HepG2 (cell line): ENCODE measurements around the gene DNASE2. TPM values are rescaled to one million over a fixed set of nuclear protein-coding genes. Genes with fewer than 3 reads are reported as not detected.

ENCODE experiments used
- ATAC-seq: fragments of 200-7000 bp; cut with Tn5 transposase; 3 replicates; pipeline ENCODE4 v1.9.1; 2020; ENCODE audit warnings: mild to moderate bottlenecking, moderate library complexity
- BruUV-seq: library from RNA; stranded (reverse); fragments of 400-500 nt; replicated peaks from 2 replicates; lab custom pipeline; 2021; lab: Mats Ljungman, UMichigan
- CTCF ChIA-PET: fragments of 300-600 bp; formaldehyde crosslinking; extraction: SDS; loops from one replicate; lab custom pipeline; 2021; ENCODE audit warnings: low total read pairs, inconsistent platforms, low intra/inter-chr PET ratio; lab: Yijun Ruan, JAX
- POLR2A ChIA-PET: fragments of 350-600 bp; sonication (Branson Sonifier 250); formaldehyde crosslinking; loops from one replicate; lab custom pipeline; 2020; ENCODE audit warnings: antibody characterized with exemption, inconsistent platforms; lab: Yijun Ruan, JAX
- DNase-seq: peaks from one replicate; pipeline ENCODE4 v3.0.0-alpha.2; 2015; ENCODE audit warnings: low spot score
- FAIRE-seq: peaks from 3 replicates; lab custom pipeline; 2011; peaks lifted over from hg19 to GRCh38; lab: Jason Lieb, UNC
- H2AFZ ChIP-seq: one replicate; pipeline ENCODE4 v1.6.1; 2011; ENCODE audit warnings: low read length, inconsistent platforms
- H3K27ac ChIP-seq: fragments of 300-600 bp; 3 replicates; pipeline ENCODE4 v1.8.0; 2011; ENCODE audit warnings: mixed run types, mild to moderate bottlenecking, mixed read lengths, low read length, inconsistent platforms; ENCODE audit not compliant: insufficient read depth; ENCODE audit errors: extremely low read length
- H3K27me3 ChIP-seq, 2 experiments: fragments of 200-600 bp in 1 of 2; 2 replicates in 1 of 2; 3 replicates in 1 of 2; pipeline versions ENCODE4 v1.6.0 to v1.8.0; 2011; ENCODE audit warnings: low read length in 2 of 2, mild to moderate bottlenecking in 2 of 2, moderate library complexity in 2 of 2, inconsistent platforms in 1 of 2; ENCODE audit not compliant: insufficient read depth in 2 of 2, control insufficient read depth in 1 of 2
- H3K36me3 ChIP-seq, 2 experiments: fragments of 200-600 bp in 1 of 2; replicated peaks in 1 of 2; 2 replicates in 1 of 2; 3 replicates in 1 of 2; pipeline versions ENCODE4 v1.5.1 to v1.8.0; 2011; ENCODE audit warnings: low read length in 2 of 2, inconsistent platforms in 1 of 2; ENCODE audit not compliant: insufficient read depth in 2 of 2, control insufficient read depth in 1 of 2
- H3K4me1 ChIP-seq: 2 replicates; pipeline ENCODE4 v1.5.1; 2012; ENCODE audit warnings: low read length, inconsistent platforms; ENCODE audit not compliant: insufficient read depth
- H3K4me2 ChIP-seq: 2 replicates; pipeline ENCODE4 v1.6.0; 2011; ENCODE audit warnings: low read depth, low read length, inconsistent platforms
- H3K4me3 ChIP-seq, 3 experiments: fragments of 200-600 bp in 1 of 3; sonication (generic), shearing (Covaris generic) in 1 of 3; replicated peaks in 1 of 3; 2 replicates each; pipeline ENCODE4 v1.5.1; 2011 to 2016; ENCODE audit warnings: low read length in 3 of 3, inconsistent platforms in 2 of 3, low read depth in 2 of 3, mild to moderate bottlenecking in 2 of 3, control low read depth in 1 of 3, mixed read lengths in 1 of 3; ENCODE audit not compliant: insufficient read depth in 1 of 3
- H3K79me2 ChIP-seq: one replicate; pipeline ENCODE4 v1.6.1; 2011; ENCODE audit warnings: low read length, inconsistent platforms; ENCODE audit not compliant: insufficient read depth
- H3K9ac ChIP-seq: 2 replicates; pipeline ENCODE4 v1.6.0; 2011; ENCODE audit warnings: mild to moderate bottlenecking, low read depth, low read length, inconsistent platforms; ENCODE audit not compliant: insufficient read depth
- H3K9me3 ChIP-seq: 2 replicates; pipeline ENCODE4 v1.5.1; 2012; ENCODE audit warnings: mild to moderate bottlenecking, low read length
- H4K20me1 ChIP-seq: 2 replicates; pipeline ENCODE4 v1.6.0; 2011; ENCODE audit warnings: inconsistent platforms, mild to moderate bottlenecking, low read length, moderate library complexity; ENCODE audit not compliant: insufficient read depth
- AHDC1 ChIP-seq: sonication (generic); formaldehyde crosslinking; IDR thresholded peaks from 2 replicates; pipeline ENCODE4 v1.5.1; 2020; ENCODE audit warnings: mild to moderate bottlenecking, missing genetic modification reagents, borderline replicate concordance
- ATF7-NPFF ChIP-seq: sonication (generic); formaldehyde crosslinking; IDR thresholded peaks from 2 replicates; pipeline ENCODE4 v1.8.1; 2023; ENCODE audit warnings: mild to moderate bottlenecking, low read depth, missing genetic modification reagents, moderate library complexity
- CTCF ChIP-seq: sonication (generic); formaldehyde crosslinking; IDR thresholded peaks from 2 replicates; pipeline ENCODE4 v1.5.0; 2020; ENCODE audit warnings: mild to moderate bottlenecking, missing genetic modification reagents, moderate library complexity
- EED ChIP-seq: sonication (generic); formaldehyde crosslinking; IDR thresholded peaks from 2 replicates; pipeline ENCODE4 v1.5.0; 2020; ENCODE audit warnings: mild to moderate bottlenecking, missing genetic modification reagents
- GABPB1 ChIP-seq: IDR thresholded peaks from 2 replicates; pipeline ENCODE4 v1.6.1; 2016; ENCODE audit warnings: mild to moderate bottlenecking, missing genetic modification reagents, moderate library complexity, missing compliant biosample characterization
- HNRNPLL ChIP-seq: fragments of 200-400 bp; formaldehyde crosslinking; IDR thresholded peaks from 2 replicates; pipeline ENCODE4 v1.6.1; 2017; ENCODE audit warnings: mild to moderate bottlenecking, low read depth, low read length; ENCODE audit not compliant: poor library complexity, severe bottlenecking
- KDM2A ChIP-seq: sonication (generic); formaldehyde crosslinking; IDR thresholded peaks from 2 replicates; pipeline ENCODE4 v1.4.0; 2020; ENCODE audit warnings: low read depth, missing genetic modification reagents, borderline replicate concordance
- MAZ ChIP-seq, 2 experiments: sonication (generic) in 1 of 2; formaldehyde crosslinking in 1 of 2; IDR thresholded peaks; 2 replicates each; pipeline versions ENCODE4 v1.5.0 to v1.6.1; 2012 to 2020; ENCODE audit warnings: low read depth in 2 of 2, mild to moderate bottlenecking in 2 of 2, borderline replicate concordance in 1 of 2, improper control_type of control experiment in 1 of 2, low read length in 1 of 2, missing genetic modification reagents in 1 of 2, moderate library complexity in 1 of 2
- SRSF1 ChIP-seq: fragments of 200-400 bp; formaldehyde crosslinking; optimal IDR thresholded peaks from 2 replicates; pipeline ENCODE3; 2017; ENCODE audit warnings: mild to moderate bottlenecking, low read depth, low read length, moderate library complexity
- ZGPAT ChIP-seq: IDR thresholded peaks from 2 replicates; pipeline ENCODE4 v1.6.1; 2016; ENCODE audit warnings: mild to moderate bottlenecking
- ZNF292 ChIP-seq: sonication (generic); formaldehyde crosslinking; IDR thresholded peaks from 2 replicates; pipeline ENCODE4 v1.8.1; 2022; ENCODE audit warnings: mild to moderate bottlenecking, low read depth, missing genetic modification reagents, borderline replicate concordance
- ZNF557 ChIP-seq: sonication (generic); formaldehyde crosslinking; IDR thresholded peaks from 2 replicates; pipeline ENCODE4 v1.4.0; 2020; ENCODE audit warnings: missing genetic modification reagents
- ZSCAN25 ChIP-seq: sonication (generic); formaldehyde crosslinking; IDR thresholded peaks from 2 replicates; pipeline ENCODE4 v1.8.0; 2022; ENCODE audit warnings: mild to moderate bottlenecking, missing genetic modification reagents
- WGBS: methylation state at CpG from one replicate; pipeline ENCODE4 v1.1.6; 2017; ENCODE audit warnings: low lambda C conversion rate; 5-methylcytosine and 5-hydroxymethylcytosine counted together
- in situ Hi-C: cut with HindIII; loops from 2 replicates; pipeline ENCODE4 v1.10.0; 2017; ENCODE audit warnings: low pct_unique_long_range_greater_than_20kb; ENCODE audit not compliant: extremely low pct_ligation_motif_present
- intact Hi-C: fragments of 100-400 bp; cut with micrococcal nuclease; formaldehyde crosslinking; loops from one replicate; pipeline ENCODE4 v1.10.0; 2022; ENCODE audit not compliant: unreplicated experiment
- polyA plus RNA-seq, 8 experiments: library from polyadenylated mRNA; depleted of rRNA in 3 of 8; stranded (reverse) in 7 of 8; unstranded in 1 of 8; fragments of >200 nt; fragmentation: Illumina TruSeq in 4 of 8; extraction: Trizol in 4 of 8; gene quantifications; 2 replicates each; pipeline versions ENCODE4 v1.2.1 to v1.2.3, GENCODE V29; 2011 to 2016; ENCODE audit warnings: low read depth in 4 of 8, missing spikeins in 1 of 8, mixed read lengths in 1 of 8; ENCODE audit not compliant: insufficient read depth in 1 of 8
- total RNA-seq, 5 experiments: library from RNA; depleted of rRNA; stranded (reverse); fragments of >200 nt; fragmentation: Illumina TruSeq; extraction: Trizol; gene quantifications; 2 replicates each; pipeline ENCODE4 v1.2.3, GENCODE V29; 2016; ENCODE audit warnings: low read depth in 1 of 5

Gene DNASE2
- total and polyA plus RNA-seq, 2 of the 13 experiments (the other 11 are each of a cell fraction or from before 2014, with no cell fraction given), result 7.5 to 16.2 TPM

- BruUV-seq, result no TSS peak
- peak overlapping the region; percentile 65 for H3K4me2 ChIP-seq
- FAIRE-seq, result no peak
- no peak for DNase-seq
- no peaks in the 10 kb centered on the region for H4K20me1 ChIP-seq
- H3K36me3 ChIP-seq, result no peaks in the 10 kb centered on the region
- peaks cover 55% of the 10 kb centered on the region for H3K4me1 ChIP-seq
- ChIA-PET POLR2A (no interaction called here), CTCF (no interaction called here)
- peak overlapping the region; percentile 46 to 79 (median 67); a peak in 5 of 6 replicates for H3K4me3 ChIP-seq
- ATAC-seq, result no peak
- in situ Hi-C loops (no loop called here), intact Hi-C loops (no loop called here)
- H3K9me3 ChIP-seq, result no peaks in the 10 kb centered on the region
- under 1% methylated on average over 21 of the region's 87 CpGs for WGBS
- H2AFZ ChIP-seq, result no peak overlapping the region
- peaks cover 0 to 30% of the 10 kb centered on the region in 2 experiments; a peak in 2 of 5 replicates for H3K27me3 ChIP-seq
- H3K79me2 ChIP-seq, result no peaks in the 10 kb centered on the region
- H3K27ac ChIP-seq, result no peak overlapping the region
- 0 out of 2 replicates have a peak overlapping the region, but pooled peaks have one; percentile 36 for H3K9ac ChIP-seq
- TF ChIP-seq ATF7-NPFF (CRISPR knock-in tag) (no peak), MAZ (IDR thresholded peaks at IDR 0.05; ENCODE audit: borderline replicate concordance, low read depth, low read length) (no peak), MAZ (CRISPR knock-in tag; IDR thresholded peaks at IDR 0.05; ENCODE audit: low read depth) (0 out of 2 replicates have a peak, but pooled peaks have one; percentile 71), ZSCAN25 (no peak), SRSF1 (peak; percentile 36), ZNF292 (CRISPR knock-in tag) (no peak), ZGPAT (no peak), ZNF557 (CRISPR knock-in tag) (no peak), CTCF (CRISPR knock-in tag) (peak; percentile 20; the same call in 1 of the 2 replicates), KDM2A (no peak), EED (CRISPR knock-in tag) (no peak), HNRNPLL (peak; percentile 28), AHDC1 (CRISPR knock-in tag) (no peak), GABPB1 (peak; percentile 35; the same call in 1 of the 2 replicates)
These were observed 47.3 kb downstream of the DNASE2 start for GRCh38 chr19:12833738-12834565.
